H1 (cell line): ENCODE data around the gene SGMS2. TPM values are rescaled to one million over a fixed set of nuclear protein-coding genes. Genes with fewer than 3 reads are reported as not detected.

Source experiments
- CTCF ChIA-PET: fragments of 300-600 bp; sonication (Branson Sonifier 250); formaldehyde crosslinking; loops from one replicate; lab custom pipeline; 2021; ENCODE audit not compliant: partially characterized antibody; lab: Charles Lee
- POLR2A ChIA-PET: fragments of 300-600 bp; sonication (Branson Sonifier 250); formaldehyde crosslinking; loops from one replicate; lab custom pipeline; 2021; ENCODE audit warnings: inconsistent platforms; ENCODE audit not compliant: partially characterized antibody; lab: Charles Lee
- DNase-seq, 2 experiments: peaks; one replicate each; pipeline versions ENCODE4 v3.0.0 to v3.0.0-alpha.2; 2010 to 2022; ENCODE audit warnings: low spot score in 2 of 2, low read depth in 1 of 2, mixed read lengths in 1 of 2
- FAIRE-seq: peaks from 2 replicates; lab custom pipeline; 2011; peaks lifted over from hg19 to GRCh38; lab: Jason Lieb, UNC
- H2AFZ ChIP-seq: 2 replicates; pipeline ENCODE4 v1.8.1; 2012; ENCODE audit warnings: low read length, inconsistent platforms
- H2AK5ac ChIP-seq: 2 replicates; pipeline ENCODE4 v1.6.1; 2013; ENCODE audit warnings: low read depth, low read length
- H2BK120ac ChIP-seq: replicated peaks from 2 replicates; pipeline ENCODE3; 2013; ENCODE audit warnings: low read depth, low read length, inconsistent platforms
- H2BK12ac ChIP-seq: 2 replicates; pipeline ENCODE4 v1.6.1; 2013; ENCODE audit warnings: low read depth, low read length
- H2BK15ac ChIP-seq: 2 replicates; pipeline ENCODE4 v1.6.1; 2013; ENCODE audit warnings: low read length
- H2BK20ac ChIP-seq: 2 replicates; pipeline ENCODE4 v1.6.1; 2013; ENCODE audit warnings: low read length
- H2BK5ac ChIP-seq: 2 replicates; pipeline ENCODE4 v1.6.1; 2013; ENCODE audit warnings: low read depth, low read length
- H3K14ac ChIP-seq: 2 replicates; pipeline ENCODE4 v1.6.1; 2013; ENCODE audit warnings: inconsistent platforms; ENCODE audit not compliant: insufficient read length
- H3K18ac ChIP-seq: 2 replicates; pipeline ENCODE4 v1.6.1; 2013; ENCODE audit warnings: low read length; ENCODE audit errors: extremely low read depth
- H3K23ac ChIP-seq: 2 replicates; pipeline ENCODE4 v1.6.1; 2013; ENCODE audit warnings: inconsistent platforms; ENCODE audit not compliant: insufficient read length
- H3K23me2 ChIP-seq: 2 replicates; pipeline ENCODE4 v1.6.1; 2013; ENCODE audit warnings: low read depth, low read length
- H3K27ac ChIP-seq: 2 replicates; pipeline ENCODE4 v1.6.1; 2011; ENCODE audit warnings: low read depth, low read length, inconsistent platforms
- H3K27me3 ChIP-seq, 4 experiments: replicated peaks in 1 of 4; 1 replicate in 1 of 4; 2 replicates in 3 of 4; pipeline versions ENCODE4 v1.6.1 to v1.8.1; 2011 to 2013; ENCODE audit warnings: low read length in 3 of 4, mild to moderate bottlenecking in 3 of 4, inconsistent platforms in 2 of 4, mixed read lengths in 2 of 4, moderate library complexity in 1 of 4; ENCODE audit not compliant: control insufficient read depth in 3 of 4, insufficient read depth in 3 of 4; ENCODE audit errors: extremely low read depth in 1 of 4
- H3K36me3 ChIP-seq, 4 experiments: 2 replicates each; pipeline versions ENCODE4 v1.6.1 to v1.8.1; 2011 to 2013; ENCODE audit warnings: mild to moderate bottlenecking in 4 of 4, low read length in 3 of 4, moderate library complexity in 2 of 4, control low read depth in 1 of 4, inconsistent platforms in 1 of 4; ENCODE audit not compliant: insufficient read depth in 4 of 4, control insufficient read depth in 2 of 4
- H3K4ac ChIP-seq: replicated peaks from 2 replicates; pipeline ENCODE3; 2013; ENCODE audit warnings: low read length, low read depth, mixed read lengths, inconsistent platforms; ENCODE audit not compliant: insufficient read length
- H3K4me1 ChIP-seq, 4 experiments: replicated peaks in 1 of 4; 1 replicate in 1 of 4; 2 replicates in 3 of 4; pipeline versions ENCODE4 v1.6.1 to v1.8.1; 2011 to 2013; ENCODE audit warnings: low read length in 3 of 4, inconsistent platforms in 2 of 4, mixed read lengths in 1 of 4; ENCODE audit not compliant: insufficient read depth in 4 of 4, control insufficient read depth in 3 of 4
- H3K4me2 ChIP-seq, 2 experiments: 2 replicates each; pipeline versions ENCODE4 v1.6.1 to v1.8.1; 2011 to 2013; ENCODE audit warnings: low read depth in 2 of 2, low read length in 2 of 2, control low read depth in 1 of 2, inconsistent platforms in 1 of 2, mild to moderate bottlenecking in 1 of 2; ENCODE audit not compliant: insufficient read depth in 1 of 2
- H3K4me3 ChIP-seq, 4 experiments: fragments of 200-600, 300-600 bp in 1 of 4; sonication (generic), shearing (Covaris generic), sonication (Bioruptor Twin) in 1 of 4; 2 replicates each; pipeline versions ENCODE4 v1.5.1 to v1.8.1; 2011 to 2016; ENCODE audit warnings: low read length in 4 of 4, low read depth in 3 of 4, control low read depth in 2 of 4, inconsistent platforms in 2 of 4, mild to moderate bottlenecking in 2 of 4, mixed read lengths in 1 of 4, moderate library complexity in 1 of 4; ENCODE audit not compliant: insufficient read depth in 2 of 4; ENCODE audit errors: extremely low read depth in 1 of 4
- H3K56ac ChIP-seq: replicated peaks from 2 replicates; pipeline ENCODE3; 2013; ENCODE audit warnings: low read depth, mild to moderate bottlenecking, mixed read lengths, low read length, inconsistent platforms; ENCODE audit not compliant: insufficient read length
- H3K79me1 ChIP-seq: 2 replicates; pipeline ENCODE4 v1.6.1; 2013; ENCODE audit warnings: low read depth, low read length, control low read depth
- H3K79me2 ChIP-seq, 2 experiments: 2 replicates each; pipeline versions ENCODE4 v1.6.1 to v1.8.1; 2012 to 2013; ENCODE audit warnings: low read length in 2 of 2, mild to moderate bottlenecking in 2 of 2, inconsistent platforms in 1 of 2; ENCODE audit not compliant: insufficient read depth in 2 of 2, control insufficient read depth in 1 of 2
- H3K9ac ChIP-seq, 4 experiments: replicated peaks in 1 of 4; 1 replicate in 1 of 4; 2 replicates in 3 of 4; pipeline versions ENCODE4 v1.6.1 to v1.8.1; 2011 to 2013; ENCODE audit warnings: low read depth in 3 of 4, low read length in 3 of 4, control low read depth in 2 of 4, mild to moderate bottlenecking in 2 of 4, moderate library complexity in 2 of 4, inconsistent platforms in 1 of 4; ENCODE audit errors: extremely low read depth in 1 of 4
- H3K9me3 ChIP-seq, 2 experiments: 2 replicates each; pipeline versions ENCODE4 v1.6.1 to v1.8.1; 2012 to 2013; ENCODE audit warnings: mild to moderate bottlenecking in 2 of 2, moderate library complexity in 2 of 2, control low read depth in 1 of 2, inconsistent platforms in 1 of 2, low read depth in 1 of 2, low read length in 1 of 2, mixed read lengths in 1 of 2; ENCODE audit not compliant: insufficient read depth in 2 of 2
- H4K20me1 ChIP-seq, 2 experiments: replicated peaks in 1 of 2; 2 replicates each; pipeline versions ENCODE3 to v1.8.1; 2011 to 2013; ENCODE audit warnings: inconsistent platforms in 2 of 2, low read length in 2 of 2, mild to moderate bottlenecking in 1 of 2; ENCODE audit not compliant: insufficient read depth in 2 of 2, control insufficient read depth in 1 of 2
- H4K5ac ChIP-seq: 2 replicates; pipeline ENCODE4 v1.6.1; 2013; ENCODE audit warnings: low read length, low read depth, mixed read lengths, inconsistent platforms; ENCODE audit not compliant: insufficient read length
- H4K8ac ChIP-seq: 2 replicates; pipeline ENCODE4 v1.8.0; 2013; ENCODE audit warnings: mild to moderate bottlenecking, moderate library complexity, low read length, inconsistent platforms; ENCODE audit not compliant: insufficient read depth; ENCODE audit errors: extremely low read depth
- H4K91ac ChIP-seq: replicated peaks from 2 replicates; pipeline ENCODE3; 2013; ENCODE audit warnings: low read length, mixed read lengths, inconsistent platforms; ENCODE audit not compliant: insufficient read length
- ASH2L ChIP-seq: fragments of 200-600, 300-600 bp; sonication (generic); IDR thresholded peaks from one replicate; pipeline ENCODE4 v1.7.1; 2017; ENCODE audit warnings: low read length
- WGBS, 2 experiments: shearing (Covaris generic) in 1 of 2; methylation state at CpG; one replicate each; pipeline versions ENCODE4 v1.1.6 to v1.1.7; 2013 to 2015; ENCODE audit warnings: low lambda C conversion rate in 2 of 2, mixed read lengths in 2 of 2, inconsistent platforms in 1 of 2, low coverage in 1 of 2, missing lambda C conversion rate in 1 of 2; ENCODE audit not compliant: insufficient replicate concordance in 2 of 2, insufficient coverage in 1 of 2, insufficient read length in 1 of 2; ENCODE audit errors: extremely low coverage in 1 of 2, missing lambda C conversion rate in 1 of 2; 5-methylcytosine and 5-hydroxymethylcytosine counted together
- polyA plus RNA-seq, 7 experiments: library from polyadenylated mRNA; depleted of rRNA in 3 of 7; stranded (reverse) in 5 of 7; unstranded in 2 of 7; fragments of >200 nt in 5 of 7; fragments of 200-250 nt in 2 of 7; gene quantifications; 1 replicate in 5 of 7; 2 replicates in 1 of 7; 4 replicates in 1 of 7; pipeline versions ENCODE4 v1.2.1 to v1.2.3, GENCODE V29; 2011 to 2013; ENCODE audit warnings: missing spikeins in 2 of 7, mixed read lengths in 2 of 7
- total RNA-seq: library from RNA; stranded (reverse); fragmentation: NEBNext Ultra II Directional; extraction: Animal tissue kit (Norgen Biotek cat#: 25700); gene quantifications from 2 replicates; pipeline ENCODE4 v1.2.1, GENCODE V29; 2021

The SGMS2 gene
- total and polyA plus RNA-seq, 2 of the 8 experiments (the other 6 are each of a cell fraction or from before 2014, with no cell fraction given): 0.04 to 1.3 TPM

DNA sequence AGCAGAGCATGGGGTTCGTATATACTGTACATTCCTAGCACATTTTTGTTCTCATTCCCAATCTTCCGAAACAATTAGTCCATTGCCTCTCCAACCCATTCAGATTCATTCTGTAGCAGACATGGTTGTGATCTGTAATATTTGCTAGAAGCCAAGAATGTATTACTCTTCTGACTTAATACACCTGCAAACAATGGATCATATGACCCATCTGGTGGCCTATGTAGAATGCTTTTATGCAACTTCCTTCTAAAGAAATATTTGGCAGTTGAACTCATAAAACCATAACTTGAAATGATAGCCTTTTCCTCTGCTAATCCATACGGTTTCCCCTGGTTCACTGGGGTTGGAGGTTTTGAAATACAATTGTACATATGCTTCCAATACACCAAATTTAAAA is 32.8 kb upstream of the SGMS2 start:
- no peak overlapping the region for H2BK15ac ChIP-seq
- H3K4me2 ChIP-seq: no peak overlapping the region
- ChIA-PET CTCF (no interaction called here), POLR2A (no interaction called here)
- H3K4me3 ChIP-seq: no peak overlapping the region
- no peak overlapping the region for H2BK120ac ChIP-seq
- H3K4me1 ChIP-seq: no peaks in the 10 kb centered on the region
- DNase-seq (no peak), FAIRE-seq (no peak)
- no peak overlapping the region for H3K56ac ChIP-seq
- no peaks in the 10 kb centered on the region for H3K79me1 ChIP-seq
- no peak overlapping the region for H3K9ac ChIP-seq
- no peak overlapping the region for H4K8ac ChIP-seq
- no peak overlapping the region for H3K23ac ChIP-seq
- no peak overlapping the region for H3K14ac ChIP-seq
- WGBS, 2 experiments: 91% methylated on average over 3 of the region's 3 CpGs; no CpG with 5 or more reads in 1 of the 2 experiments
- H3K27me3 ChIP-seq: no peaks in the 10 kb centered on the region
- no peak overlapping the region for H2BK5ac ChIP-seq
- H3K27ac ChIP-seq: no peak overlapping the region
- no peak overlapping the region for H4K5ac ChIP-seq
- no peak overlapping the region for H3K4ac ChIP-seq
- H3K18ac ChIP-seq: no peak overlapping the region
- no peak overlapping the region for H2BK20ac ChIP-seq
- H3K23me2 ChIP-seq: peaks cover 2% of the 10 kb centered on the region; the same call in 1 of the 2 replicates
- H2AFZ ChIP-seq: no peak overlapping the region
- no peaks in the 10 kb centered on the region for H3K9me3 ChIP-seq
- H3K79me2 ChIP-seq: no peaks in the 10 kb centered on the region
- H2BK12ac ChIP-seq: no peak overlapping the region
- H3K36me3 ChIP-seq: no peaks in the 10 kb centered on the region
- H4K20me1 ChIP-seq: no peaks in the 10 kb centered on the region
- TF ChIP-seq ASH2L: no peak
- H4K91ac ChIP-seq: no peak overlapping the region
- H2AK5ac ChIP-seq: no peak overlapping the region
